GM19099 (cell line): ENCODE measurements around the gene ZNF516.

Source experiments
- POLR2A ChIP-seq: IDR thresholded peaks from 3 replicates; pipeline ENCODE4 v1.6.1; 2011; ENCODE audit warnings: low read depth; ENCODE audit not compliant: insufficient read length; ENCODE audit errors: extremely low read depth

ZNF516 gene

GRCh38 chr18:76314496-76314895 is 180.5 kb downstream of the ZNF516 start:
- no peak for TF ChIP-seq POLR2A

GRCh38 chr18:76314015-76314414 is 181.0 kb downstream of the ZNF516 start:
- TF ChIP-seq POLR2A: no peak
